Measurements from ENCODE around the gene ERAP2.

The ERAP2 gene

GRCh38 chr5:96967400-96967799, 91.1 kb downstream of the ERAP2 start:
- Histone ChIP-seq H3K36me3 (ENCODE audit: insufficient read depth, low read length) (no peaks in the 10 kb centered on the region), H3K9ac (ENCODE audit: low read depth, low read length) (no peak overlapping the region), H3K9me3 (ENCODE audit: control insufficient read depth, insufficient read depth, low read length) (no peaks in the 10 kb centered on the region), H3K4me1 (ENCODE audit: insufficient read depth, low read length) (peaks cover 5% of the 10 kb centered on the region; the same call in 1 of the 2 replicates)

DNA sequence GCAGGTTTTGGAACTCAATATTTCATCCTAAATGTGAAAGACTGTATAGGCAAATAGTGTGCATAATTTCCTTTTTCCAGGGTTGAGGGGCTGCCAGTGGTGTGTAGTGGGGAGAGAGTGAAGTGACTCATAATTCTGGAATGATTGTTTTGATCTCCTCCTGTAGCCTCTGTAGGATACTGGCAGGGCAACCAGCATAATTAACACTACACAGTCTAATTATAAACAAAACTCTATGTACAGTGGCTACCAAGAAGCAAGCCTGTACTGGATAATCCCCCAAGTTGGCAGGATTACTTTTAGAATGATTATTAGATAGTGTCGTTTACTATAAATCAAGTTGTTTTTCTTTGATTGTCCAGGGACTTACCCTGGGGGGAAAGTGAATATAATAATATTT, 91.8 kb downstream of the ERAP2 start:
- Histone ChIP-seq H3K36me3 (ENCODE audit: insufficient read depth, low read length) (no peaks in the 10 kb centered on the region), H3K9ac (ENCODE audit: low read depth, low read length) (no peak overlapping the region), H3K9me3 (ENCODE audit: control insufficient read depth, insufficient read depth, low read length) (no peaks in the 10 kb centered on the region), H3K4me1 (ENCODE audit: insufficient read depth, low read length) (peaks cover 5% of the 10 kb centered on the region; the same call in 1 of the 2 replicates)

DNA sequence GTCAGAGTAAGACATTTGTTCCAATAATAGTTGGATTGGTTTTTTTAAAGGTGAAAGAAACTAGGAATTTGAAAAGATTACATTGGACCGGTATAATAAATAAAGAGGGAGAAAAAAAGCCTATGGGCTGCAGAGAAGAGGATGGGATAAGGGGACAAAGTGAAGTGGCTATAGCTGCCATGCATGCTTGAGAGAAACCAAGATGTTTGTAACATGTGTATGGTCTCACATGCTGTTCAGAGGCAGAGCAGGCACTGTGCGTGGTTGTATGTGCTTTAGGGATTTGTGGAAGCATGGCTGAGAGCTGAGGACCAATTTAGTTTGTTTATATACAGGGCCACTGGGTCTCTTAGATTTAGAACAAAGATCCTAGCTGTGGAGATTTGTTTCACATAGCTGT, 92.3 kb downstream of the ERAP2 start:
- no peaks in the 10 kb centered on the region for H3K9me3 ChIP-seq (ENCODE audit: control insufficient read depth, insufficient read depth, low read length)
- 0 out of 2 replicates have a peak, but pooled peaks cover 5% of the 10 kb centered on the region for H3K4me1 ChIP-seq (ENCODE audit: insufficient read depth, low read length)
- H3K36me3 ChIP-seq (ENCODE audit: insufficient read depth, low read length): no peaks in the 10 kb centered on the region
- no peak overlapping the region for H3K9ac ChIP-seq (ENCODE audit: low read depth, low read length)

Data from ES-I3 (cell line).